Measurements from ENCODE around the gene L3MBTL4.
A peak's percentile ranks its signal among the peaks of the same experiment; 100 is the strongest.
"Not testable (repeated sequence)": the region's sequence is repeated elsewhere in the genome, so short reads cannot be mapped to it uniquely, and the experiment has no call there.

L3MBTL4 gene

DNA sequence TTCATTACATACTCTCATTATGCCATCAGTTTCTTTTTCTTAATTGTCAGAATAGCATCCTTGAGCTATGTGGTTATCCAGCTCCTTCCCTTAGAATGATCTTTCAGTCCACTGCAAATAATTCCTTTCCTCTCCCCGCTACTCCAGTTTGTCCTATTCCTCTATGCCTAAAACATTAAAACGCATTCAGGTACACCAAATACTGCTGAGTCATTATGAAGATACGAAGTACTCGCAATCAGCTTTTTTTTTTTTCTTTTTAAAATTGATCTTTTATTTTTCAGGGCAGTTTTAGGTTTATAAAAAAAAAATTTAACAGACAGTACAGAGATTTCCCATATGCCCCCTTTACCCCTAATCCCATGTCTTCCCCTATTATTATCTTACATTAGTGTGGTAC is 354.6 kb downstream of the L3MBTL4 start:
- H3K4me1 Mint-ChIP-seq = peaks cover 3 to 9% of the 10 kb centered on the region in 2 donors
- H3K4me3 Mint-ChIP-seq = no peak overlapping the region
- H3K36me3 Mint-ChIP-seq = no peaks in the 10 kb centered on the region
- peaks cover 0 to 5% of the 10 kb centered on the region in 2 donors for H3K9me3 Mint-ChIP-seq
- no peak overlapping the region for H3K27ac Mint-ChIP-seq
- no peak for ATAC-seq (replicated peaks)
- DNase-seq = no peak
- no peaks in the 10 kb centered on the region for H3K27me3 Mint-ChIP-seq

DNA sequence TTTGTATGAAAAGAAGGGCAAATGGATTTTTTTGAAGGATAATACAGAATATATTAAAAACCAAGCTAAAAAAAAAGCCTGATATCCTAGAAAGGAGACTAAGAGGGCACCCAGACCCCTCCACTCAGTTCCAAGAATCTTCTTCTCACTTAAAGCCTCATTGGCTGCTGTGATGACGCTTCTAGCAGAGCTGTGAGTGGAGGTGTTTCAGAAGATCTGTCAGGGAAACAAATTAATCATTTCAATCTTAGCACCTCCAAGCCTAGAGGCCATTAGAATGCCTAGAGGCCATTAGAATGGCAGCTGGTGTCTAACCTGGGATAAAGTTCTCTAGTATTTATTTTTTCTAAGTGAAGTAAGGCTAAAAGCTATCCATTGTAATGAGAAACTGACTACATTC is 355.2 kb downstream of the L3MBTL4 start:
- no peaks in the 10 kb centered on the region for H3K27me3 Mint-ChIP-seq
- H3K27ac Mint-ChIP-seq = no peak overlapping the region
- H3K9me3 Mint-ChIP-seq = peaks cover 0 to 3% of the 10 kb centered on the region in 2 donors
- peaks cover 3 to 9% of the 10 kb centered on the region in 2 donors for H3K4me1 Mint-ChIP-seq
- peaks cover 0 to 2% of the 10 kb centered on the region in 2 donors for H3K36me3 Mint-ChIP-seq
- ATAC-seq (replicated peaks) (no peak), DNase-seq (no peak)
- no peak overlapping the region for H3K4me3 Mint-ChIP-seq

DNA sequence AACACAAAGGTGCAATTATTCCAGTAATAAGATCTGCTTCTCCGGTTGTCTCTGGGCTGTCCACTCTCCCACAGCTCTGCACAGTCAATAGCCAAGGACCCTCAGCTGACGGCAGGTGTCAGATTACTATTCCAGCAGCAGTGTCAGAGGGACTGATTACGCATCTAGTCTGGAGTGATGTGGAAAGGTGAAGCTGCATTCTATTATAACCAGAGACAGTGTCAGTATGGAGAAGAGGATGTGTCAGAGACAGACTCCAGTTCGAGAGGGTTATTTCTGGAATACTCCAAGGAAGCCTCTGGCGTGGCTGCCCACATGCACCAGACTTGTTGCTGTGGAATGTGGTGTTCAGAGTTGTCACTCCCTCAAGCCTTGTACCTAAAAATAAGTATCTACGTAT is 355.8 kb downstream of the L3MBTL4 start:
- Mint-ChIP-seq H3K9me3 (peaks cover 0 to 1% of the 10 kb centered on the region in 2 donors), H3K4me1 (peaks cover 3 to 9% of the 10 kb centered on the region in 2 donors), H3K27me3 (no peaks in the 10 kb centered on the region), H3K36me3 (peaks cover 1 to 4% of the 10 kb centered on the region in 2 donors), H3K4me3 (no peak overlapping the region), H3K27ac (no peak overlapping the region)
- ATAC-seq (replicated peaks) (no peak), DNase-seq (no peak)

DNA sequence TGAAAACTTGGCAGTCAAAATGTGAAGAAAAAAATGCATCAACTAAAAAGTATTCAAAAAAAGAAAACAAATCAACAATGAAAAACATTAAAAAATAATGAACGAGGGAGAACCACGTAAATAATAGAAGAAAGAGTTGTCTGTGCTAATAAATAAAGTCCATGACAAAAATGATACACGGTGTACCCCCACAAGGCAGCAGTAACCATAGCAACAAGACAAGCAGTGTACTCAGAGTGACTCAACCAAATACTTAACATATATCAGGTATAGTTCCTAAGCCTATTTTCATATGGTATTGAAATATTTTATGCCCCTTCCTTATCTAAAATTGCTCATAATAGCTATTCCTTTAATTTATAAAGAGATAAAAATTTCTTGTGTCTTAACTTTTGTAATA is 357.1 kb downstream of the L3MBTL4 start:
- no peak for DNase-seq
- ATAC-seq (replicated peaks) = no peak
- no peak overlapping the region for H3K27ac Mint-ChIP-seq
- no peak overlapping the region for H3K4me3 Mint-ChIP-seq
- H3K4me1 Mint-ChIP-seq = peaks cover 3 to 9% of the 10 kb centered on the region in 2 donors
- peaks cover 2 to 4% of the 10 kb centered on the region in 2 donors for H3K36me3 Mint-ChIP-seq
- no peaks in the 10 kb centered on the region for H3K9me3 Mint-ChIP-seq
- H3K27me3 Mint-ChIP-seq = no peaks in the 10 kb centered on the region

DNA sequence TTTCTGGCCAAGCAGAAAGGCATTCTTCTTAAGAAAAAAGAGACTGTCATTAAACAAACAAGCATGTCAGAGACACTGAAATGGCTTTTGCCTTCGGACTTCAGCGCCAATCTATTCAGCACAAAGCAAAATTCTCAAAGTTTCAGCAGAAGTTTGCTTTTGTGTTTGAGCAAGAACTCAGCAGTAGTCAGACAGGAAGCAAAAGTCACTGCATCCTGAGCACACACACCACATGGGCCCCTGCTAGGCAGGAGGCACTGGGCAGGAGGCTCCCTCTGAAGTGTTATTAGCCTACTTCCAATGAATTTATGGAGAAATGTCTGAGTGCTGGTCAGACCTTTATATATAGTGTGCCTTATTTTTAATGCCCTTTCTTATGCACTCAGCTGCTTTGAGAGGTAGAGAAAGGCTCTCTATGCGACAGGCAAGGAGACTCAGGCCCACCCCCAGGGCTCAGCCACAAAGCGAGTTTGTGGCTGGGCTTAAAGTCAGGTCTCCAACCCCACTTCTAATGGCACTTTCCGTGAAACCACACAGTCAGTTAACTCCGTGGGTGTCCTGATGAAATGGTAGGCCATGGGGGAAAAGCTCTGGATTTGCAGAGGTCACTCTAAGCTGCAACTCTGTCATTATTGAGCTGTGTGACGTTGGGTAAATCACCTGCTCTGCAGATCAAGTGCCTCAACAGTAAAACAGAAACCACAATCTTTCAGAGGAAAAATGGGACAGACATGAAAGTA is 358.4 kb downstream of the L3MBTL4 start:
- Mint-ChIP-seq H3K4me3 (no peak overlapping the region), H3K27ac (peak overlapping the region; percentile 25), H3K36me3 (peaks cover 2 to 4% of the 10 kb centered on the region in 2 donors), H3K9me3 (no peaks in the 10 kb centered on the region), H3K27me3 (no peaks in the 10 kb centered on the region), H3K4me1 (peaks cover 3 to 9% of the 10 kb centered on the region in 2 donors)
- DNase-seq (no peak), ATAC-seq (replicated peaks) (peak; percentile 79)

DNA sequence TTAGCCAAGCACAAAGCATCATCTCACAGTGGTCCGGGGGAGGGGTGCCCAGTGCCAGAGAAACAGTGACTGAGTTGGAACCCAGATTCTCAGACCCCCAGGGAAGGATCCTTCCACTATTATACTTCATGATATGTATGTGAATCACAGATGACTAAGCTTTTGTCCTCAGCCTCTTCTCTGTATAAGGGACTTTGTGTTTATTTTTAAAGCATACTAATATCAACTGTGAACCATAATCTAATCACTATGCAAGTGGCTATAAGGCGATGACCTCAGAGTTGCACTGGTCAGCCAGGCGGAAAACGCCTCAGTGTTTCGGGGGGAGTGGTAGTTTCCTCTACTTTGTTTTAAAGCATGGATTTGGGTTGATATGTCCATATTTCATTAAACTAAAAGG is 359.0 kb downstream of the L3MBTL4 start:
- Mint-ChIP-seq H3K27ac (no peak overlapping the region), H3K36me3 (peaks cover 5 to 6% of the 10 kb centered on the region in 2 donors), H3K27me3 (no peaks in the 10 kb centered on the region), H3K4me3 (no peak overlapping the region), H3K9me3 (no peaks in the 10 kb centered on the region), H3K4me1 (peaks cover 3 to 9% of the 10 kb centered on the region in 2 donors)
- ATAC-seq (replicated peaks) = peak; percentile 36 to 40
- DNase-seq = no peak

DNA sequence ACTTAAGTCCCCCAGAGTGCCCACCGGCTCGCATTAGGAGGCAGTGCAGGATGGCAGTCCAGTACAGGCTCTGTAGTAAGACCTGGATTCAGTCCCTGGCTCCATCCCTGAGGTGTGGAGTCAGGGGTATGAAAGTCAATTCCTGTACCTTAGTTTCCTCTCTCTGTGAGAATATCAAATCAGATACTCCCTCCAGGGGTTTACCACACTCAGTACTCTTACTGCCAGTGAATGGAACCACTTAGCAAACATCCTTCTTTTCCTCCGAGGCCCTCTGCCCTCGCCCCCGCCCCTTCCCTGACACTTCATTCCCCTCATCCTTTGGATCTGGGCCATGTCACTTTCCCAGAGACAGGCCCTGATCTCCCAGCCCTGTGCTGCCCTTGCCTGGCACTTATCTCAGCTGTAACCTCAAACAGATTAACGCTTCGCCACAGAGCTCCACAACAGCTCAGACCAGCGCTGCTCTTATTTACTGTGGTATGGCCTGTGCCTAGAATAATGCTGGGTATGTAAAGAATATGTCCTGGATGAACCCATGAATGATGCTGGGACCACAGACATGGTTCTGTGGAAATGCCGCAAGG is 360.4 kb downstream of the L3MBTL4 start:
- Mint-ChIP-seq H3K9me3 (peaks cover 1 to 5% of the 10 kb centered on the region in 2 donors), H3K4me1 (peaks cover 3 to 9% of the 10 kb centered on the region in 2 donors), H3K36me3 (peaks cover 7 to 13% of the 10 kb centered on the region in 2 donors), H3K27me3 (no peaks in the 10 kb centered on the region), H3K4me3 (no peak overlapping the region), H3K27ac (no peak overlapping the region)
- no peak for ATAC-seq (replicated peaks)
- DNase-seq = no peak

DNA sequence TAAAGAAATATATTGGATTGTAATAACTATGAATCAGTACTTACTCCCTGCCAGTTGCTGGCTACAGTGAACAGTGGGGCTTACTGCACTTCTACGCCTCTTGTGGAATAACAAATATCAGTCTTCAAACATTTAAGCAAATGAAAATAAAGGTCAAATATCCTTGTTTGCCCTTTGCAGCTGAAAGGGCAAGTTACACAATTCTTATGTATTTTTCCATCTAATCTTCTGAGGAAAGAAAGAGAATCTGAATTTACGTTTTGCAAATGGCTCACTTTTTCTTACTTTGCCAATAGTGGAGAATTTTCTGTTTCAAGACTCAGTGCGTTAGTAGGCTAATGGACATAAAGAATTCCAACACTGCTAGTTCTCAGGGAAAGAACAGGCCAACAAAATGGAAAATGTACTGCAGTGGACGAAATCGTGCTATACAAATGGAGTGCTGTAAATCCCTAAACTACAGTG is 362.2 kb downstream of the L3MBTL4 start:
- peaks cover 3 to 9% of the 10 kb centered on the region in 2 donors for H3K4me1 Mint-ChIP-seq
- H3K27me3 Mint-ChIP-seq = no peaks in the 10 kb centered on the region
- no peak for ATAC-seq (replicated peaks)
- peaks cover 5 to 7% of the 10 kb centered on the region in 2 donors for H3K9me3 Mint-ChIP-seq
- peaks cover 15 to 16% of the 10 kb centered on the region in 2 donors for H3K36me3 Mint-ChIP-seq
- H3K4me3 Mint-ChIP-seq = no peak overlapping the region
- DNase-seq = no peak
- H3K27ac Mint-ChIP-seq = no peak overlapping the region

DNA sequence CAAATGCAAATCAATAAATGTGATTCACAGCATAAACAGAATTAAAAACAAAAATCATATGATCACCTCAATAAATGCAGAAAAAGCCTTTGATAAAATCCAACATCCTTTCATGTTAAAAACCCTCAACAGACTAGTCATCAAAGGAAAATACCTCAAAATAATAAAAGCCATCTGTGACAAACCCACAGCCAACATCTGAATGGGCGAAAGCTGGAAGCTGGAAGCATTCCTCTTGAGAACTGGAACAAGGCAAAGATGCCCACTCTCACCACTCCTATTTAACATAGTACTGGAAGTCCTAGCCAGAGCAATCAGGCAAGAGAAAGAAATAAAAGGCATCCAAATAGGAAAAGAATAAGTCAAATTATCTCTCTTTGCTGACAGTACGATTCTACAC is 367.1 kb downstream of the L3MBTL4 start:
- not testable (repeated sequence) for ATAC-seq (replicated peaks); H3K27ac Mint-ChIP-seq

DNA sequence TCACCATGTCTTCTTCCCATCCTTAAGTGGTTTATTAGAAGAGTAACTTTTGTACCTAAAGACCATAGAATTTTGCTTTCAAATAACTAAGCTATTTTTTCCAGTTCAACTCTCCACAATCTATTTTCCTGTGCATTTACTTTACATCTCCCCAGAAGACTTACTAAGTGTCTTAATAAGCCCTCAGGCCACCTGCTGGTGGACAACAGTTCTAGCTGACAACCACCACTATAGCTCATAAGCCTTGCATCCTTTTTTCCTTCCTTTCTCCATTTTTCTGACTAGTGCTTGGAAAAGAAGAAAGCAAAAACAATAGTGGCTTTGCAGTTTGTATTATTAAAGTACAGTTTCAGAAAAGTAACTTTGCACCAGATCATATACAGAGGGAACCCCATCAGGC is 369.9 kb downstream of the L3MBTL4 start:
- peaks cover 33 to 37% of the 10 kb centered on the region in 2 donors for H3K36me3 Mint-ChIP-seq
- H3K27me3 Mint-ChIP-seq = no peaks in the 10 kb centered on the region
- peaks cover 0 to 6% of the 10 kb centered on the region in 2 donors for H3K4me1 Mint-ChIP-seq
- peaks cover 21 to 27% of the 10 kb centered on the region in 2 donors for H3K9me3 Mint-ChIP-seq
- no peak overlapping the region for H3K27ac Mint-ChIP-seq
- ATAC-seq (replicated peaks) = no peak
- no peak for DNase-seq
- H3K4me3 Mint-ChIP-seq = no peak overlapping the region

More for the DNA sequence above, 367.1 kb downstream of the L3MBTL4 start:
- not testable (repeated sequence) for H3K27me3 Mint-ChIP-seq, H3K4me3 Mint-ChIP-seq, H3K4me1 Mint-ChIP-seq, DNase-seq
- Mint-ChIP-seq H3K36me3 (peaks cover 28 to 34% of the 10 kb centered on the region in 2 donors), H3K9me3 (peaks cover 18 to 20% of the 10 kb centered on the region in 2 donors)

DNA sequence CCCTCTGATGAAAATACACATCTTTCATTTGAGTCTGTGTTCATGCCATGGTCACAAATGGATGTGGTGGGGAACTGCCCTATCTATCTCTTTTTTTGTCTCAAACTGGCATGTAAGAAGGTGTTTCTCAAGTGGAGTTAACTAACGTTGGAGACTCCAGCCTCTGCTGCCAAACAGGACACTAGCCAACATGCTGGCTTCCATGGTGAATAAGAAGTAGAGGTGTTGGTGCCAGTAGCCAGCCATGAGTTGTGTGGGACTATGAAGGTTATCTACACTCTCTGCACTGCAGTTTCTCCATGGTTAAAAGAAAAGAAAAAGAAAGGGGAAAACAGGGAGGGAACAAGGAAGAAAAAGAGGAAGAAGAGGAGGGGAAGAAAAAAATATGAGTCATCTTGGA is 370.4 kb downstream of the L3MBTL4 start:
- DNase-seq = no peak
- Mint-ChIP-seq H3K36me3 (peaks cover 31 to 39% of the 10 kb centered on the region in 2 donors), H3K9me3 (peaks cover 16 to 28% of the 10 kb centered on the region in 2 donors), H3K27ac (no peak overlapping the region), H3K4me3 (no peak overlapping the region), H3K27me3 (no peaks in the 10 kb centered on the region), H3K4me1 (peaks cover 0 to 6% of the 10 kb centered on the region in 2 donors)
- ATAC-seq (replicated peaks) = no peak

DNA sequence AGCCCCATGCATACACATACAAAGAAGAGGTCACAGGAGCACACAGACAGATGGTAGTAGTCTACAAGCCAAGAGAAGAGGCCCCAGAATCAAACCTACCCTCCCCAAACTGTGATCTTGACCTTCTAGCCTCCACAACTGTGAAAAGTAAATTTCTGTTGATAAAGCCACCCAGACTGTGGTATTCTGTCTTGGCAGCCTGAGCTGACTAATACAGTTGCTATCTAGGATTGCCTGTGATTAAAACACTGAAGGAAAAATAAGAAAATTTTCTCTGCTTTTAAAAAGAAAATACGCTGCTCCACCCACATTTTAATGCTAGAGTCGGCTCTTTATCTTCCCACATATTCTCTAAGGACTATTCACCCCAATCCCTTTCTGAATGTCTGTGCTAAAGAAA is 375.7 kb downstream of the L3MBTL4 start:
- no peak overlapping the region for H3K27ac Mint-ChIP-seq
- H3K27me3 Mint-ChIP-seq = no peaks in the 10 kb centered on the region
- peaks cover 23 to 29% of the 10 kb centered on the region in 2 donors for H3K9me3 Mint-ChIP-seq
- H3K4me1 Mint-ChIP-seq = no peaks in the 10 kb centered on the region
- no peak overlapping the region for H3K4me3 Mint-ChIP-seq
- ATAC-seq (replicated peaks) (no peak), DNase-seq (no peak)
- peaks cover 29 to 38% of the 10 kb centered on the region in 2 donors for H3K36me3 Mint-ChIP-seq

DNA sequence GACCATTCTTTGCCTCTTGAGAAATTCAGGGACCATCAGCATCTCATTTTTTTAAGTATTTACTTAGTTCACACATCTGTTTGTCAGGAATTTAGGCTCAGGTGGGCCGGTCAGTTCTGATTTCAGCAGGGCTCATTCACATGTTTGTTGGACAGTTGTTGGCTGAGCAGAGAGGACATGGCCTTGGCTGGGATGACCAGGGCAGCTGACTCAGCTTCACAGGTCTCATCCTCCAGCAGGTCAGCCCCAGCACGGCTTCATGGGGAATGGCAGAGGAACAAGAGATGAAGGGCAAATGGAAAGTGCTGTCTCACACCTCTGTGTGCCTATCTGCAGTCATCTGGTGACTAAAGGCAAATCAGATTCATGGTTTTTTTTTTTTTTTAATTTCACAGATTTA is 383.3 kb downstream of the L3MBTL4 start:
- no peaks in the 10 kb centered on the region for H3K4me1 Mint-ChIP-seq
- H3K27ac Mint-ChIP-seq = no peak overlapping the region
- H3K36me3 Mint-ChIP-seq = peaks cover 13 to 17% of the 10 kb centered on the region in 2 donors
- no peaks in the 10 kb centered on the region for H3K27me3 Mint-ChIP-seq
- no peak overlapping the region for H3K4me3 Mint-ChIP-seq
- H3K9me3 Mint-ChIP-seq = peaks cover 10 to 12% of the 10 kb centered on the region in 2 donors
- DNase-seq = no peak
- ATAC-seq (replicated peaks) = no peak

DNA sequence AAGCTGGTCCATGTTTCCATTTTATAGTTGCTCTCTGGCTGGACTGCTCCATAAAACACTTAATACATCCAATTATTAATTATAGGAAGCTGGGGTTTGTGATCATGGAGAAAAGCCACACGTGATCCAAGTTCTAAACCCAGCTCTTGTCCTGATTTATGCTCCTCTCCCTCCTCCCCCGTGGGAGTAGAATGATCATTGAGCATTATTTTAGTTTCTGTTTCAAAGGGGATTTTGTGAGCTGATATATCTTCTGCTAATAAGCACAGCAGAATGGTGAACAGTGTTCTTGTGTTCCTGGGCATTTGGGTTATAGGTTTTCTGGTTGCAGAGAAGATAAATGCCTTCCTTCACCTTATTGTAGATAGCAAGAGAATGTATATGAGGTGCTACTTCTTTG is 383.7 kb downstream of the L3MBTL4 start:
- Mint-ChIP-seq H3K9me3 (peaks cover 5 to 9% of the 10 kb centered on the region in 2 donors), H3K36me3 (peaks cover 9 to 14% of the 10 kb centered on the region in 2 donors), H3K27ac (no peak overlapping the region), H3K4me3 (no peak overlapping the region), H3K4me1 (no peaks in the 10 kb centered on the region), H3K27me3 (no peaks in the 10 kb centered on the region)
- DNase-seq = no peak
- ATAC-seq (replicated peaks) = no peak

DNA sequence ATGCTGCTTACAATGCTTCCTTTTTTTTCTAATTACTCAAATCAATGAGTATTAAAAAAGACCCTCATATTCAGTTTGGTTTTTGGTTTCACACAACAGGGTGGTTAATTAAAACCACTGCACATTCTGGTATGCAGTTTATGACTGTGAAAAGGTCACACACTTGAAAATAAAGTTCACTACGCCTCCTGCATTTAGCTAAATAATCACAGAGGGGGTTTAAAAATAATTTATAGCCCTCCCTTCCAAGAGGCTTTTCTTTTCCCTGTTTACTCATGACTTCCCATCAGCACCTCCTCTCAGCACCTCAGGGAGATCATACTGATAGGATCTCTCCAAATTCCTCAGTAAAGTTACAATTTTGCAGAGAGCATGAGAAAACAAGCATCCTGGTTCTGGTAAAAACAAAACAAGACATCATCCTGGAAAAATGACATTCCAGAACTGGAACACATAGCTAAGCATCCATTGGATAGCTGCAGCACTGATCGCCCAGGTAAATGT is 389.9 kb downstream of the L3MBTL4 start:
- Mint-ChIP-seq H3K9me3 (peaks cover 5 to 8% of the 10 kb centered on the region in 2 donors), H3K36me3 (peaks cover 13 to 18% of the 10 kb centered on the region in 2 donors), H3K4me1 (peaks cover 7 to 18% of the 10 kb centered on the region in 2 donors), H3K27me3 (no peaks in the 10 kb centered on the region), H3K27ac (no peak overlapping the region), H3K4me3 (no peak overlapping the region)
- ATAC-seq (replicated peaks) (no peak), DNase-seq (no peak)

Measured in stimulated activated naive B cell treated with anti-CD40 and anti-IgM and Interleukin-4, amounts not matched to agents 10 μg/mL and 1 μg/mL and 100 μg/mL, for 72 hours (primary cell).